ENCODE measurements around the gene RFXANK.
A peak's percentile ranks its signal among the peaks of the same experiment; 100 is the strongest.
"Not testable (repeated sequence)": the region's sequence is repeated elsewhere in the genome, so short reads cannot be mapped to it uniquely, and the experiment has no call there.

The RFXANK gene

GRCh38 chr19:19212916-19213315, 20.9 kb downstream of the RFXANK start:
- TF ChIP-seq CTCF (conservative IDR thresholded peaks at IDR 0.05), result no peak

GRCh38 chr19:19213426-19214158, 21.5 kb downstream of the RFXANK start:
- TF ChIP-seq CTCF (conservative IDR thresholded peaks at IDR 0.05), result no peak
- no peak overlapping the region for H3K27ac ChIP-seq

More at GRCh38 chr19:19212916-19213315, 20.9 kb downstream of the RFXANK start:
- H3K27ac ChIP-seq, result no peak overlapping the region

- no peak for TF ChIP-seq CTCF (conservative IDR thresholded peaks at IDR 0.05)
- no peak overlapping the region for H3K27ac ChIP-seq
These were observed 22.1 kb downstream of the RFXANK start for GRCh38 chr19:19214159-19214490.

- no peak for TF ChIP-seq CTCF (conservative IDR thresholded peaks at IDR 0.05)
- no peak overlapping the region for H3K27ac ChIP-seq
These were observed 22.8 kb downstream of the RFXANK start for GRCh38 chr19:19214892-19215291.

- no peak for TF ChIP-seq CTCF (conservative IDR thresholded peaks at IDR 0.05)
- H3K27ac ChIP-seq, result no peak overlapping the region
These were observed 23.7 kb downstream of the RFXANK start for GRCh38 chr19:19215792-19216191.

DNA sequence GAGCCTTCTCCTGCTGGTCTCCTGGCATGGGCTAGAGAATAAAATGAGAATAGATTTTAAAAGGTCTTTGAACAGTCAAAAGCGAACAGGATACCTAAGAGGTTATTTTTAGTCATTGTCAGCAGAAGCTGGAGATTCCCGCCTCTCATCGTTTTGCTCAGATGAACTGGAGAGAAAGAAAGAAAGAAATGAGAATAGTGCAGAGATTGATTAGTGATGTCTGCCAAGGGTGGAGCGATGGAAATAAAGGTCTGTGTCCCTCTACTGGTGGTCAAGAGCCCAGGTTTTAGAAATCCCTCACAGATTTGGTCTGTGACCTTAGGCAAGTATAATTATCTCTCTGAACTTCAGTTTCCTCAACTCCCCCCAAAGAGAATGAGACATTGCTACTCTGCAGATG, 25.0 kb downstream of the RFXANK start:
- TF ChIP-seq CTCF (conservative IDR thresholded peaks at IDR 0.05), result 0 out of 2 replicates have a peak, but pooled peaks have one; percentile 19
- H3K27ac ChIP-seq, result no peak overlapping the region

- no peak for TF ChIP-seq CTCF (conservative IDR thresholded peaks at IDR 0.05)
- no peak overlapping the region for H3K27ac ChIP-seq
These were observed 26.9 kb downstream of the RFXANK start for GRCh38 chr19:19218911-19219310.

GRCh38 chr19:19221000-19221399, 28.9 kb downstream of the RFXANK start:
- H3K27ac ChIP-seq, result not testable (repeated sequence)

Data from VCaP (cell line).